Measurements from ENCODE around the gene PLEKHF1.

DNA sequence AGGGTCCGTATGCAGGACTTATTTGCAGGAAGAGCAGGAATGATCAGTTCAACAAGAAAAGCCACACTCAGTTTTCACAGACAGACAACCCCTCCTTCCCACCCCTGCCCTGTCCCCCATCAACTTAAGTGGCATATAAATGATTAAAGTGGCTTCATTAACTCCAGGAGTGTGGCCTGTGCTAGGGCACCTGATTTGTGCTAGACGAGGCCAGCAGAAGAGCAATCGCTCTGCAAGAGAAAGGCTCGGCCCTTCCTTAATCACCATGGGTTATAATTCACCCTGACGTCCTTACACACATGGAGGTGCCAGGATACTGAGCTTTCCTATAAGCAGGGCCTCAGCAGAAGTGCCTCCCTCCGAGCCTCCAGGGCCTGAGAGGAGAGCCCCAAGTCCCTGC is 35.2 kb downstream of the PLEKHF1 start:
- TF ChIP-seq EZH2phosphoT487 (IDR thresholded peaks at IDR 0.05; ENCODE audit: insufficient read depth, low read depth) (no peak), EZH2 (IDR thresholded peaks at IDR 0.05; ENCODE audit: insufficient read depth, poor library complexity, severe bottlenecking) (no peak)

Measured in GM23248 (cell line).